ENCODE measurements around the gene PDE5A.

Gene PDE5A

DNA sequence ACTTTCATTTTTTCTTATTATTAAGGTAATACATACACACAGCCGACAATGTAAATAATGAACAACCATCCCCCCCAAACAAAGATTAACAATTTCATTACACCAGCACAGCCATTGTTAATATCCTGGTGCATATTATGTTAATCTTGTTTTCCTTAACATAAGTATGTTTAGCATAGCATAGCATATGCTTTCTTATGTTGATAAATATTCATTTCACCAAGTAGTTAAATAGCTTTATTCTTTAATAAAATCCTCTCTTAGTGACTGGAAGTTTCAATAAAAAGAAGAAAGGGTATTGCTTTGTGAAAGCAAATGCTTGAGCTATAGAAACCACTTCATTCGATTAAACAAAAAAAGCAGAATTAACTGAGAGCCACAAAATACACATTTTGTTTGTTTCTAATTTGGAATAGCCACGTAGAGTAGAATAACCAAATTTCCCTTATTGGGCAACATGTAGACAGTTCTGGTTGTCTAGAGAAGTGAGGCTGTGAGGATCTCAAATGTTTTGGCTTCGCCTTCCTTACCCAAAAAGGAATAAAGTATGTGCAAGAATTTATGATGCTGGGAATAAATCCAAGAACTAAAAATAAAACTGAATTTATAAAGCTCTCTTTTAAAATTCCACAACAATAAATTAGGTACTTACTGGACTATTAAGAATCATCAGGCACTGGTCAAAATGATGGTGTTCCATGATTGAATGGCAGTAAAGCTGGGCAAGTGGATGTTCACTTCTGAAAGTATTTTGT is 118.0 kb downstream of the PDE5A start:
- Mint-ChIP-seq H3K27ac (no peak overlapping the region), H3K4me1 (ENCODE audit: low read depth) (no peaks in the 10 kb centered on the region), H3K36me3 (ENCODE audit: low read depth) (peaks cover 21% of the 10 kb centered on the region), H3K4me3 (no peak overlapping the region), H3K27me3 (no peaks in the 10 kb centered on the region), H3K9me3 (no peaks in the 10 kb centered on the region)
- intact Hi-C loops (cut with micrococcal nuclease), result no loop called here

DNA sequence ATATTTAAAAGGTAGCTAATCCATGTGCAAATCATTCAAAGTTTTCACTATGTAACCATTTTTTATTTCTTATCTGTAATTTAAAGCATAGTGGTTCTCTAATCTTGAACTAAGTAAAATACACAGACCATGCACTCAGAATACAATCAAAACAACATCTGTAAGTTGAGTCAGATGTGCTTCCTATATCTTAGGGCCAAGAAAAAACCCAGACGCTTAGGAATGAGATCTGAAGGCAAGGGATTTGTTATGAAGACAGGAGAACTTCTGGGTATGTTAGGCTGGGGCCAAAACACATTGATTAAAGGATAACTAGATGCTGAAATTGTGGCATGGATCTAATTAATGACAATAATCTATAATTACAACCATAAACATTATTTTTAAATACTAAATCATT is 120.3 kb downstream of the PDE5A start:
- H3K9me3 Mint-ChIP-seq, result no peaks in the 10 kb centered on the region
- no peak overlapping the region for H3K4me3 Mint-ChIP-seq
- peaks cover 17% of the 10 kb centered on the region for H3K36me3 Mint-ChIP-seq (ENCODE audit: low read depth)
- intact Hi-C loops (cut with micrococcal nuclease), result no loop called here
- no peaks in the 10 kb centered on the region for H3K4me1 Mint-ChIP-seq (ENCODE audit: low read depth)
- H3K27me3 Mint-ChIP-seq, result no peaks in the 10 kb centered on the region
- H3K27ac Mint-ChIP-seq, result no peak overlapping the region

DNA sequence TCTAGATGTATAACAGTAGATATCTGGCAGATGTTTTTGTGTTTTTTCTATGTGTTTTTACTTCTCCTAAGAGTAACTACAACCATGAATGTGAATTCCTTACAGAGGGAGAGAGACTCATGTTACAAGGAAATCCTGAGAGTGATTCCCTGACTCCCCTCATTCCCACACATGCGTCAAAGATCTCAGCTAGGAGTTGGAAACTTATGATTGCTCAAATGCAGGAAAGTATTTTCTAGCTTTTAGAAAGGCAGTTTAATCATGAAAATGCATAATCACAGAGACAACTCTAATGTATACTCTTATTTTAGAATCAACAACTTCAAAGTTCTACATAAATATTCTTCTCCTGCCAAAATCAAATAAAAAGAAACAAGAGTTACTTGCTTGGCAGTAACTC is 121.8 kb downstream of the PDE5A start:
- H3K9me3 Mint-ChIP-seq, result no peaks in the 10 kb centered on the region
- no peaks in the 10 kb centered on the region for H3K4me1 Mint-ChIP-seq (ENCODE audit: low read depth)
- H3K27me3 Mint-ChIP-seq, result no peaks in the 10 kb centered on the region
- intact Hi-C loops (cut with micrococcal nuclease), result no loop called here
- no peak overlapping the region for H3K4me3 Mint-ChIP-seq
- H3K27ac Mint-ChIP-seq, result no peak overlapping the region
- H3K36me3 Mint-ChIP-seq (ENCODE audit: low read depth), result peaks cover 4% of the 10 kb centered on the region

DNA sequence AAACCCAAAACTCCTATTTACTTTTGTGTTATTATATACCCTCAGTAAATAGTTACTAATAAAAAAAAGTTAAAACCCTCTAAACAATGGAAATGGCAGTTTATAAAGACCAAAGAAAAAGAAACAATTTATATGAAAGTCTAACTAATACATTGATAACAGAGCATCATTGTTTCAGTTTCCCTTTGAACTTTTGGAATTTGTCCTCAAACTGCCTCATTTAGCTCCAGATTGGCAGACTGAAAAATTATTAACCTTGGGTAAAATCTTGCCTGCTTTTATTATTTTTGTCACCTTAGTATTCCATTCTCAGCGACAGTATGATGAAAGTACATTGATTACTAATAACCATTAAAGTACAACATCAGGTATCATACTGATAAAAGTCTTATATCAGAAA is 124.0 kb downstream of the PDE5A start:
- H3K4me1 Mint-ChIP-seq (ENCODE audit: low read depth), result no peaks in the 10 kb centered on the region

DNA sequence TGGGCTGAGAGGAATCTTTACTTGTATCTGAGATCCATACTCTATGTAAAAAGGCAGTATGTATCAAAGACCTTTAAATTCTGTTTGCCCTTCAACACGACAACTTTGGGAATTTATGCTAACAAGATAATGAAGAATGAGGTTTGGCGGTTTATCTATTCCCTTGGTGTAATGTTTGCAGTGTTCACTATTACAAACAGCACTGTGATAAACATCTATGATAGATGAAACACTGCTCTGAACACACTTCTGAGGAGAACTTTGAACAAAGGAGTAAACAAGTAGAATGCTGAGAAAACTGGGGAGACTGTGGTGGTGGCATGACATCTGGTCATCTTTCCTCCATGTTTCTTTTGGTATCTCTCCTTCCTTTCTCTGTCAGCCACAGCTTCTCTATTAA is 126.9 kb downstream of the PDE5A start:
- Mint-ChIP-seq H3K4me3 (no peak overlapping the region), H3K27ac (no peak overlapping the region), H3K36me3 (ENCODE audit: low read depth) (peaks cover 46% of the 10 kb centered on the region), H3K9me3 (no peaks in the 10 kb centered on the region), H3K27me3 (no peaks in the 10 kb centered on the region), H3K4me1 (ENCODE audit: low read depth) (no peaks in the 10 kb centered on the region)
- intact Hi-C loops (cut with micrococcal nuclease), result no loop called here

More for the DNA sequence above, 124.0 kb downstream of the PDE5A start:
- H3K4me3 Mint-ChIP-seq, result no peak overlapping the region
- peaks cover 21% of the 10 kb centered on the region for H3K36me3 Mint-ChIP-seq (ENCODE audit: low read depth)
- no peak overlapping the region for H3K27ac Mint-ChIP-seq
- intact Hi-C loops (cut with micrococcal nuclease), result no loop called here
- H3K27me3 Mint-ChIP-seq, result no peaks in the 10 kb centered on the region
- no peaks in the 10 kb centered on the region for H3K9me3 Mint-ChIP-seq

DNA sequence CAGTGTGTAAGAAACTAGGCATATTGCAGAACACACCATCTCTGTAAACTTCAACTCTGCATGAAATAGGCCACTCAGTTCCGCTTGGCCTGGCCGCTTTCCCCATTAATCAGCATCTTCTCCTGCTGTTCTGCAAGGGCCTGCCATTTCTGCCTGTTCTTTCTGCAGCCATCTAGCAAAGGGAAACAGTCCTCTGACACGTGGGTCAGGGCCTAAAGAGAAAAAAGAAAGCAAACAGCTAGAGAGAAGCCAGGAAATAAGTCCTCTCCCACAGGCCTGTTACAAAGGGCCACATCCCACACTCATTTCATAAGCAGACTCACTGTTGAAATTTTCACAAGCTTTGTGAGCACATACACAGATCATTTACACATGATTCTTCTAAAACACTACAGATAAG is 130.1 kb downstream of the PDE5A start:
- Mint-ChIP-seq H3K36me3 (ENCODE audit: low read depth) (peaks cover 64% of the 10 kb centered on the region), H3K27me3 (no peaks in the 10 kb centered on the region), H3K9me3 (no peaks in the 10 kb centered on the region), H3K4me3 (no peak overlapping the region), H3K27ac (no peak overlapping the region), H3K4me1 (ENCODE audit: low read depth) (no peaks in the 10 kb centered on the region)
- intact Hi-C loops (cut with micrococcal nuclease), result loop anchor here (10.0 kb wide), 1 partner anchor 514 kb away; no protein-coding TSS in a partner anchor

DNA sequence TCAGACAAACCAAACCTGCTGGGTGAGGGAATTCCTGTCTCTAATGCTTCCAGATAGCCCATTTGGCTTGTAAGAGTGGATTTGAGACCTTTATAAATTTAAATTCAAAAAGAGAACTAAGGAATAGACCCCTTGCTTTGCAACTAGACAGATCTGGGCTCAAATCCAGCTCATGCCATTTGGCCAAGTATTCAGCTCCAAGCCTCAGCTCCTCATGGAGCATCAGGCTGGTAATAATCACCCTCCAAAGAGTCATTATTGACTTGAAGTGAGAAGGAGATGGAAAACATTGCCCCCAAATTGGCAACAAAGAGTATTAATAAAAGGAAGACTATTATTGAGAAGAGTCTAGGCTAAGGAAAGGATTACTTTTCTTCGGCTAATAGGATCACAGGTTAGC is 134.7 kb downstream of the PDE5A start:
- intact Hi-C loops (cut with micrococcal nuclease), result loop anchor here (2.0 to 10.0 kb wide), 2 partner anchors 179 to 509 kb away; no protein-coding TSS in a partner anchor
- peaks cover 59% of the 10 kb centered on the region for H3K36me3 Mint-ChIP-seq (ENCODE audit: low read depth)
- no peaks in the 10 kb centered on the region for H3K9me3 Mint-ChIP-seq
- no peaks in the 10 kb centered on the region for H3K4me1 Mint-ChIP-seq (ENCODE audit: low read depth)
- H3K4me3 Mint-ChIP-seq, result no peak overlapping the region
- H3K27me3 Mint-ChIP-seq, result no peaks in the 10 kb centered on the region
- H3K27ac Mint-ChIP-seq, result no peak overlapping the region

DNA sequence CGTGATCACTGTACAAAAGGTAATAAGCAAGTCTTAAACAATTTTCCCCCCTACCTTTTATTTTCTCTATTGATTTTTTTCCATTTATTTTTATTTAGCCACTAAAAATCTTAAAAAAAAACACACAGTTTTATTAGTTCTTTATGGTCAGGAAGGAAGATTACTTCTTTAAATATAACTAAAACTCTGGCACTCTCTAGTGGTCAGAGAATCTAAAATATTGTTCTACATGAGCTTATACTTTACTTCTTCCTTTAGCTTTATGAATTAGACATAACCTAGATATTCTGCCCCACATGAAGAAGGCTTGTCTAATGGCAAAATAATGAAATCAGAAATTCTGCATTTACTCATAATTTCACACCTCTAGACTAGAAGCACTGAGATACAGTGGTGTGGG is 135.2 kb downstream of the PDE5A start:
- Mint-ChIP-seq H3K36me3 (ENCODE audit: low read depth) (peaks cover 54% of the 10 kb centered on the region), H3K4me3 (no peak overlapping the region), H3K27ac (no peak overlapping the region), H3K4me1 (ENCODE audit: low read depth) (no peaks in the 10 kb centered on the region), H3K9me3 (no peaks in the 10 kb centered on the region), H3K27me3 (no peaks in the 10 kb centered on the region)
- intact Hi-C loops (cut with micrococcal nuclease), result loop anchor here (2.0 to 10.0 kb wide), 2 partner anchors 179 to 509 kb away; no protein-coding TSS in a partner anchor

DNA sequence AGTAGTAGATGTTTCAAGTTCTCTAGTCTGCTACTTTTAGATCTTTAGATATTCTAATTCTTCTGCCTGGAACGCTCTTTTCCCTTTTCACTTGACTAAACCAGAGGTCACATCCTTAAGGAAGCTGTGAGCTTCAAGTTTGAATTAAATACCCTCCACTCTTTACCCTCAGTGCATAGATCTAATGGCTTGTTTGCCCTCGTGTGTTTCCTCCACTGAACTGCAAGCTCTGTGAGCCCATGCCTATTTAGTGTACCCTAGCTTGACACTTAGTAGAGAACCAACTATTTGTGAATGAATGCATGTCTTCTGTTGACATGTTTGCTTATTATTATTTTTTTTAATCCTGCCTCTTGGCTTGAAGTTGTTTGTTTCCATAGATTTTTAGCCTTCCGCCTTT is 138.3 kb downstream of the PDE5A start:
- peaks cover 32% of the 10 kb centered on the region for H3K36me3 Mint-ChIP-seq (ENCODE audit: low read depth)
- H3K9me3 Mint-ChIP-seq, result peaks cover 7% of the 10 kb centered on the region
- H3K27me3 Mint-ChIP-seq, result no peaks in the 10 kb centered on the region
- H3K4me3 Mint-ChIP-seq, result no peak overlapping the region
- intact Hi-C loops (cut with micrococcal nuclease), result loop anchor here (10.0 kb wide), 1 partner anchor 506 kb away; no protein-coding TSS in a partner anchor
- H3K4me1 Mint-ChIP-seq (ENCODE audit: low read depth), result no peaks in the 10 kb centered on the region
- H3K27ac Mint-ChIP-seq, result no peak overlapping the region

DNA sequence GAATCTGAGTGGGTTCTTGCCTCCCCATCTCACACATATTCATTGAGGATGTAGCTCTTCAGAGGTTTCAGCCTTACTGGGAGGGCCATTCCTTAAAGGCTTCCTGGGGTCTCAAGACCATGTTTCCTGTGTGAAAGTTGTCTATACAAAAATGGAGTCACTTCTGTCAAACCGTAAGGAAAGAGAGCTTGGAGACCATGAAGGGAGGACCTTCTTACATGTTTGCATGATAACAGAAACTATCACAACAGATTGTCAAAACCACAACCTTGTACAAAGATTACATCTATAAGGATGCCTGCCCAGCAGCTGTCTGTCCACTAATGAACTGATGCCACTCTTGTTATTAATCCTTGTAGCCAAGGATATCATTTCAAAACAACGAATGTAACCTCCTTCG is 139.3 kb downstream of the PDE5A start:
- Mint-ChIP-seq H3K9me3 (peaks cover 18% of the 10 kb centered on the region), H3K36me3 (ENCODE audit: low read depth) (peaks cover 30% of the 10 kb centered on the region), H3K27me3 (no peaks in the 10 kb centered on the region), H3K4me3 (no peak overlapping the region), H3K27ac (no peak overlapping the region), H3K4me1 (ENCODE audit: low read depth) (no peaks in the 10 kb centered on the region)
- intact Hi-C loops (cut with micrococcal nuclease), result no loop called here

DNA sequence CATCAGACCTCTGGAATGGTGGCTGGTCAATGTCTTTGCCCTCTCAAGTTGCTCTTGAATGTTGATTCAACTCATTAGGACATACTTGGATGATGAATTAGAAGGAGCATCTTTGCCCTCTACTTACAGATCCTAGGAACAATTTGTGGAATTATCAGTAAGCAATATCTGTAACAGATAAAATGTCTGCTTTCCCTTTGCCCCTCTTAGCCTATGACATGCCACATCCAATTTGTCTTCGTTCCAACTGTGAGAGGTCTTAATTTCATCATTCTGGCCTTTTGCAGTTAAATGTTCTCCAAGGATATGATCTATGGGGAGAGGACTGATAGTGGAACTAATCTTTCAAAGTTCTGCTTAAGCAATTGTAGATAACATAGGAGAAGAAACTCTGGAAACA is 148.3 kb downstream of the PDE5A start:
- Mint-ChIP-seq H3K27me3 (no peaks in the 10 kb centered on the region), H3K4me3 (no peak overlapping the region), H3K27ac (no peak overlapping the region), H3K9me3 (peaks cover 36% of the 10 kb centered on the region), H3K36me3 (ENCODE audit: low read depth) (peaks cover 59% of the 10 kb centered on the region), H3K4me1 (ENCODE audit: low read depth) (peaks cover 11% of the 10 kb centered on the region)
- intact Hi-C loops (cut with micrococcal nuclease), result no loop called here

DNA sequence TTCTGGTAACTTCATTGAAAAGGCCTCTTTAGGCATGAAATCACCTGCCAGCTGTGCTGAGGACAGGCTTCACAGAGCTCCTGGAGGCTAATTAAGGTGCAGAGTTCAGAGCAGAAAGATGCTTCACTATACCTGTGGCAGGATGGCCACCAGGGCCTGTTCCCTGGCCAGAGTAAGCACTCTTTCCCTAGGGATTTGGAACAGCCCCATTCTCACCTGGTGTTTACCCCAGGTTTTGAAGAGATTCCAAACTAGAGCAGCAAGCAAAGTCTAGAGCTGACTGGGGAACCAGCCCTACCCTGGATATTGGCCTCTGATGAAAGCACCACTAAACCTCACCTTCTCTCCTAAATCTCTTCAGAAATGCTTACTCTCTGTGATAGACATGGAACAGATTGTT is 148.8 kb downstream of the PDE5A start:
- Mint-ChIP-seq H3K4me3 (no peak overlapping the region), H3K27me3 (no peaks in the 10 kb centered on the region), H3K36me3 (ENCODE audit: low read depth) (peaks cover 59% of the 10 kb centered on the region), H3K9me3 (peaks cover 31% of the 10 kb centered on the region), H3K27ac (no peak overlapping the region), H3K4me1 (ENCODE audit: low read depth) (peaks cover 11% of the 10 kb centered on the region)
- intact Hi-C loops (cut with micrococcal nuclease), result no loop called here

DNA sequence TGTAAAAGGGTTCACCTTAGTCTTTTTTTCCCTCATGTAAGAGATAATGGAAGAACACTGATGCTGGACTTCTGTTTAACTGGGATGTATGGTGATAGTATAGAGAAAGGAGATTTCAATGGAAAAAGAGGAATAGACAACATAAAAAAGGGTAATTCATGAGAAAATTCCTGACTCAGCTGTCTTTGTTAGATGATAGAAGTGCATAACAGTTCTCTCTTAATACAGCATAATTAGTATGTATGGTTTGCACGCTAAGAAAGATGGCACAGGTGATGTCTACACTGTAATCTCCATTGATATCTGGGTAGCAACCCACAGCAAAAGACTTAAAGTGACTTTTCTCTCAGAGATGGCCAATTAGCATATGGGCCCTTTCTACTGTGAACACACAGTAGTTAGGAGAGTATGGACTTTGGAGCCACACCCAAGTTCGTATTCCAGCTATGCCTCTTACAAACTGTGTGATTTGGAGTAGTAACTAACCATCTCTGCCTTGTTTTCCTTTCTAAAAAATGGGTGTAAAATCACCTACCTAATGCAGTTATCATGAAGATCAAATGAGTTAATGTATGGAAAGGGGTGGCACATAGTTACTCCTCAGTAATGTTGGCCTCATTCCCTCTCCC is 149.3 kb downstream of the PDE5A start:
- Mint-ChIP-seq H3K36me3 (ENCODE audit: low read depth) (peaks cover 59% of the 10 kb centered on the region), H3K9me3 (peaks cover 26% of the 10 kb centered on the region), H3K27me3 (no peaks in the 10 kb centered on the region), H3K4me1 (ENCODE audit: low read depth) (peaks cover 11% of the 10 kb centered on the region), H3K27ac (no peak overlapping the region), H3K4me3 (no peak overlapping the region)
- intact Hi-C loops (cut with micrococcal nuclease), result no loop called here

DNA sequence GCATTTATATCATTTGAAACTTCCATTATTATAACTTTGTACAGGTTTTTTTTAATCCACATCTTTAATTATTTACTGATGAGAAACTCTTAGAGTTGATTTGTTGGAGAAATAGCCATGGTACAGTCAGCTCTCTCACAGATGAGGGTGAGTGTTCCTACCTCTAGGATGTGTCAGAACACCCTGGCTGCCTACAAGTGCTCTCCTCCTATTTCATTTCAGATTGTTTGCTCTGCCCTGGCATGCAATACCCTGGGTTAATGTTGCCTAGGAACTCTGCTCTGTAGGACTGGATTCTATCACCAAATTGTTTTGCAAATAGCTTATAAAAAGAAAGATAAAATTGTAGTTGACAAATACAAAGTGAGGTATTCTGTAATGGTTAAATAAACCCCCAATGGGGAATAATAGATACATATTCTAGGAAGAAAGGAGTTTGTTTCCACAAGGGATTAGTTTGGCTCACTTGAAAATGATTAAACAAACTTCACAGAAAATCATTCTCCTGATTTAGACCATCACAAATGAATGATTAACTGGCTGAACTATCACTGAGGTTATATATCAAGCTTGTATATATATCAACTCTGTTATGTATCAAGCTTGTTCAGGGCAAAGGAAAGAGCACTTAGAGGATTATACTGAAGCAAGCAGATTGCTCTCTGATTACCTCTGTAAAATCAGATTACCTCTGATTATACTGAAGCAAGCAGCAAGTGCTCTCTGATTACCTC is 150.0 kb downstream of the PDE5A start:
- Mint-ChIP-seq H3K27me3 (no peaks in the 10 kb centered on the region), H3K27ac (no peak overlapping the region)

More for the DNA sequence above, 150.0 kb downstream of the PDE5A start:
- no peak overlapping the region for H3K4me3 Mint-ChIP-seq
- peaks cover 19% of the 10 kb centered on the region for H3K9me3 Mint-ChIP-seq
- intact Hi-C loops (cut with micrococcal nuclease), result no loop called here
- H3K36me3 Mint-ChIP-seq (ENCODE audit: low read depth), result peaks cover 56% of the 10 kb centered on the region
- peaks cover 11% of the 10 kb centered on the region for H3K4me1 Mint-ChIP-seq (ENCODE audit: low read depth)
